CD4-positive, alpha-beta T cell treated with Interleukin-21 for 1 hour (primary cell): ENCODE measurements around the gene SFXN5.
"Not testable (repeated sequence)": the region's sequence is repeated elsewhere in the genome, so short reads cannot be mapped to it uniquely, and the experiment has no call there.

ENCODE experiments used
- DNase-seq: peaks from one replicate; pipeline ENCODE4 v3.0.0-alpha.2; 2020

Gene SFXN5

GRCh38 chr2:73076701-73077423, 5.3 kb upstream of the SFXN5 start:
- no peak for DNase-seq

DNA sequence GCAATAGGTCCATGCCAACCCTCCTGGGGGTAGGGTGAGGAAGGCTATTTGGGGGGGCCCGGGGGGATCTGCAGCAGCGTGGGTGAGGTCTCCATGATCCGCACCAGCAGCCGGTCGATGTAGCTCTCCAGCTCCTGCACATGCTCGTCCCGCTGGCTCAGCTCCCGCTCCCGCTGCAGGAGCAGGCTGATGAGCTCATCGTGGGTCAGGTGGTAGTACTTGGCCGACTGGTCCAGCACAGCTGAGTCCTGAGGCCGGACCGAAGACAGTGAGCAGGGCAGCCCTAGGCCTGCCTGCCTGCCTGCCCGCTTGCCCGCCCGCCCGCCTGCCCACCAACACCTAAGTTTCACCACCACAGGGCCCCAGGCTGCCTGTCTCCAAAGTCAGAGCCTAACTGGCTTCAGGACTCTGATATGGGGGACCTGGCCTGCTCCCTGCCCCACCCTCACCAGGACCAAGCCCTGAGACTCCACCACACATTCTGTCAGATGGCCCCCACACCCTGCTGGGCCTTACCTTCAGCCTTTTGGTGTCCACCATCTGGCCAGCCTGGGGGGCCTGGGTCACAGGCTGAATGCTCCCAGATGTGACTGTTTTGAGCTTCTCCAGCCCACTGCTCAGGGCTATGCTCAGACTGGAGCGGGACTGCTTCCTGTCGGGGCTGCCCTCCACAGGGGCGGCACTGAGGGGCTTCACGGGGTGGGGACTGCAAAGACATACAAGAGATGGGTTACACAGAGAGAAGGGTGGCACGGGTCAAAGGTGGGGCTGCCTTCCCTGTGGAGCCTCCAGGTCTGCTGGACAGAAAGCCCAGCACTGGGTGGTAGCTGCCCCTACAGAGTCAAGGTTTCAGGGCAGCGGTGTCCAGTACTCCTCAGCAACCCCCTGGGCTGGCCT, 4.2 kb upstream of the SFXN5 start:
- DNase-seq: no peak

GRCh38 chr2:73074110-73075069, 2.9 kb upstream of the SFXN5 start:
- DNase-seq: no peak

DNA sequence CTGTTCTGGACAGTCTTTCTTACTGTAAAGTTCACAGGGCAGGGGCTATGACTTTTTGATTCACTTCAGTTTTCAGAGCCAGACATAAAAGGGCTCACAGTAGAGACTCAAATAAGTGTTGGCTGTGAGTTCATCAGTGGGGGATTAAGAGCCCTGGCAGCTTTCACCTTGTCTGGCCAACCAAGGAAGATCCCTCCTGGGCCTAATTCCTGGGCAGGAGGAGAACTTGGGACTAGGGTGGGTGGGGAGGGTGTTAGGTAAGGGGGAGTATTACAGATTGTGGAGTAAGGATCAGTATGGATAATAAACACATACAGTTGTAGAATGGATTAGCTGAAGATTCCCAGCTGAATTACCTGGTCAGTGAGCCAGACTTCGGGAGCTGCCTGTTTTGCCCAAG, 904 bp upstream of the SFXN5 start:
- DNase-seq: no peak

GRCh38 chr2:73072129-73072395, 550 bp upstream of the SFXN5 start:
- no peak for DNase-seq

GRCh38 chr2:73070643-73071359, 711 bp downstream of the SFXN5 start:
- no peak for DNase-seq

DNA sequence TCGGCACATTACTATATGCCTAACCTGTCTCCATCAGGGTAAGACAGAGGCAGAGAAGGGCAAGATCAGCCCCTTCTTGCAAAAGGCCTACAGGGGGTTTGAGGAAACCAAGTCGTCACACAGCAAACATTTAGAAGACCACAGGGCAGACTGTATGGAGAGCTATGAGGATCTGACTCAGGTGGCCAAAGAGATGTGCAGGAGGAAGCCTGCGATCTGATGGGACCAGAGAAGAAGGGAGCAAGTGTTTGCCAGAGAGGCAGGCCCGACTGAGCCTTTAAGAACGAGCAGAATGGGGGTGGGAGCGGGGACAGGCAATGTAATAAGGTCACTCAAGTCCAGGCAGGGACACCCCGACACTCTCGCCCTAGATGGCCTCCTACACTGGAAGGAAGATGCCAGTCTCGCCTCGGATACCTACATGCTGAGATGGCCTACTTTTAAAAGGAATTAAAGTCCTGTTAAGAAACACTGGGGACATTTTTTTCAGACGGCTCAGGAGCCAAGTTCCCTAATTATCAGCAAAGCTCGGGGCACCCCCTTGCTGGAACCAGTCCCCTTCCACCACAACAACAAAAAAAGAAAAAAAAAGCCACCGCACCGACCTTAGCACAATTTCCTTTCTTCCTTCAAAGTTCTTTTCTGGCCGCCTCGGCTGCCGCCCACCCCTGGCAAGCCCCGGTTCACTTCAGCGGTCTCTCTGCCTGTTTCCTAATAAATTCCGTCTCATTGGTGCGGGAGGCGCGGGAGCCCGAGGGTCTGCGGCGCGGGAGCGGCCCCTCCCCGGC, 1.5 kb downstream of the SFXN5 start:
- DNase-seq: peak; percentile 30

DNA sequence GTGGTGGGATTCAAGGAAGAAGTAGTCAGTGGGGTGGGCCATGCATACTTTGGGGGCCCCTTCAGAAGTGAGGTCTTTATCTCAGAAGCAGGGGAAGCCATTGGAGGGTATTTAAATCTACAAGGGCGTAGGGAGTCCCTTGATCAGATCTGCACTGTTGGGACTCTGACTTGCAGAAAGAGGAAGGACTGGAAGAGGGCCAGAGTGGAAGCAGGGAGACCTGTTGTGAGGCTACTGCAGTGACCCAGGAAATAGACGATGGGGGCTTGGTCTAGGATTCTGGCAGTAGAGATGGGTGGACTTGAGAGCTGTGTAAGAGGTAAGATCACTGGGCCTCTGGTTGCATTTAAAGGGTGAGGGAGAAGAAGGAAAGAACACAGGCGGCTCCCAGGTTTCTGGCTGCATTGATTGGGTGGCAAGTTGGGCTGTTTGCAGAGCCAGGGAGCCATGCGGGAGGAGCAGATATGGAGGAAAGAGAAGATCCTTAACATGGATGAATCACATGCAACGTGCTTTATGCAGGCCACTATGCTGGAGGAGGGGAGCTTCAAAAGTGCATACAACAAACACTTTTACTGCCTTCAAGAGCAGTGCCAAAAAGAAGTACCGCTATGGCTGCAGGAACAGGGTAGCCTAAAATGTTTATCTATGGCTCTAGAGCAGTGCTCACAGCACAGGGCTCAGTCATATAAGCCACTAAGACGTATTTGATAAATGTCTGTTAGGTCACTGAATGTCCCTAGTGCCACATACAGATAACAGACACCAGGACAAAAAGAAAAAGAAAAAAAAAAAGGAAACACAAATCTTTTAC, 2.3 kb downstream of the SFXN5 start:
- DNase-seq: no peak

DNA sequence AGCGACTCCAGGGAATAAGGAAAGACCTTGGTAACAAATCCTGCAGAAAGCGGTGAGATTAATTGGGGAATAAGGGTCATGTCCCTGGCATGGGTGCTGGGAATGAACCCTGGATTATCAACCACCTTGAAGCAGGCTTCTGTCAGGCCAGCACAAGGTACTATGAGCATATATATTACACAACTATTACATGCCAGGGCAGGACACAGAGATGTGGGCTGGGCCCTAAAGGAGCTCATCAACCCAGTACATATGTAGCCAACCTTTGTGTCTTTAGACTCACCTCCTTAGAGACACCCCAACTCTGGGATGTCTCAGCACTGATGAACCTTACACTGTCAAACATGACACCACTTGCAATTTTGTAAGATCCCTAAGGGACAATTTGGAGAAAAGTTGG, 3.4 kb downstream of the SFXN5 start:
- no peak for DNase-seq

DNA sequence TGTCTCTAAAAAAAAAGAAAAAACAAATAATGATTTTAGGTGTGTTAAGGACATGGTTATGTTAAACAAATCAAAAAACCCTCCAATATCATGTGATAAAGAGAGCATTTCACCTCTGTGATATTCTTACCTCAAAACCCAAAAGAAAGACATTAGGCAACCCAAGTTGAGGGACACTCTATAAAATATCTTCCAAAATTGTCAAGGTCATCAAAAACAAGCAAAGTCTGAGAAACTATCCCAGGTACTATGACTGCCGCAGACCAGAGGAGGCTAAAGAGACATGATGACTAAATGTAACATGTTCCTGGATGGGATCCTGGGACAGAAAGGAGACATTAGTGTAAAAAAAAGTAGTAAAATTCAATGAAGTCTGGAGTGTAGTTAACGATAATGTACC, 4.5 kb downstream of the SFXN5 start:
- no peak for DNase-seq

DNA sequence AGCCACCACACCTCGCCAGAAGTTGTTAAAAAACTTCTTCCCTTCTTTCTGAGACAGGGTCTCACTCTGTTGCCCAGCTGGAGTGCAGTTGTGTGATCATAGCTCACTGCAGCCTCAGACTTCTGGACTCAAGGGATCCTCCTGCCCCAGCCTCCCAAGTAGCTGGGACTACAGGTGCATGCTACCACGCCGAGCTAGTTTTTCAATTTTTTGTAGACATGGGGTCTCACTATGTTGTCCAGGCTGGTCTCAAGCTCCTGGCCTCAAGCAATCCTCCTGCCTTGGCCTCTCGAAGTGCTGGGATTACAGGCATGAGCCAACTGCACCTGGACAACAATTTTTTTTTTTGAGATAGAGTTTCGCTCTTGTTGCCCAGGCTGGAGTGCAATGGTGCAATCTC, 6.4 kb downstream of the SFXN5 start:
- DNase-seq: not testable (repeated sequence)

- DNase-seq: no peak
These were observed 7.3 kb downstream of the SFXN5 start for GRCh38 chr2:73063909-73064875.

DNA sequence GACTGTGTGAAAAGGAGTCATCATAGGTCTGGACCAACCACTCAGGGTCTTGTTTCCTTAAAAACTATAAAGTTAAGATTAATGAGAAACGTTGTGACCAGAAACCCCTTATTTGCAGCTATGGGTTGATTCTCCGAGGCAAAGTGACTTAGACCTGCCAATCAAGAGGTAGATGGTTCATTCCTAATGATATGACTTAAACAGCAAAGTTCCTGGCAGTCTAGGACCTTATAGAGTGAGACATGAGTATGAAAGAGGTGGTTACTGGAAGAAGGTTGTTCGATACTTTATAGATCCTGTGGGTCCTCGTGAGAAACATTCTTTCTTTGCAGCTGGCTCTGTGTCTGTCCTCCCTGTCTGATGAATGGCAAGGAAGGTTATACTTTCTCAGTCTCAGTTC, 8.0 kb downstream of the SFXN5 start:
- DNase-seq: no peak

GRCh38 chr2:73059106-73059505, 12.4 kb downstream of the SFXN5 start:
- DNase-seq: no peak

DNA sequence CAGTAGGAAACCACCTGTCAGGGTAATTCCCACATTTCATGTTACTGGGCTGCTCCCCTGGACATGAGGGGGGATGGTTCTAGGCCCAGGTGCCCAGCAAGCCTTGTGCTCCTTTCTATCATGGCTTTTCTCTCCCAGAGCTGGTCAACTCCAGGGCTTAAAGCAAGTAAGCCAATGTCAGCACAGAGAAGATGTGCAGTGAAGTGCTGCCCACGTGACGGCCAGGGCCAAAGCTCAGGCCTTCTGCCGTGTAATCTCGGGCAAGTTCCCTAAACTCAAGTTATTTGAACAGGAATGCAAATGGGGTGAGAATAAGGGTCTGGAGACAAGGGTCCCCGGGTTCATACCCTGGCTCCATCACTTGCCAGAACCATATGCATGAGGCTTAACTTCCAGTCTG, 16.5 kb downstream of the SFXN5 start:
- DNase-seq: no peak

- no peak for DNase-seq
These were observed 18.0 kb downstream of the SFXN5 start for GRCh38 chr2:73053316-73054114.

DNA sequence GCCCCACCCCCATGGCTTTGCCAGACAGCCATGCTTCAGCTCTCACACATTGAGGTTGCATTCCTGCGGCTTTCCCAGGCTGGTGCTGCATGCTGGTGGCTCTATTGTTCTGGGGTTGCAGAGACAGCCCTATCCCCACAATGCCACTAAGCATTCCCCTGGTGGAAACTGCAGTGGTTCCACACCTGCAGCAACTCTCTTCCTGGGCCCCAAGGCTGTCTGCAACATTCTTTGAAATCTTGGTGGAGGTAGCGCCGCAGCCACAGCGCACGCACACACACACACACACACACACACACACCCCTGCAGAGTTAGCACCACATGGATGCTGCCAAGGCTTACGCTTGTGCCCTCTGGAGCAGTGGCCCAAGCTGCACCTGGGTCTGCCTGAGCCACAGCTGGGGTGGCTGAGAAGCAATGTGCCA, 21.4 kb downstream of the SFXN5 start:
- no peak for DNase-seq

- DNase-seq: no peak
These were observed 27.3 kb downstream of the SFXN5 start for GRCh38 chr2:73043929-73044832.
